NK-92 treated with Interleukin-12 subunit alpha and Interleukin-12 subunit beta, amount 100 ng/mL, for 24 hours (cell line): ENCODE data around the gene SLC4A4.

Source experiments
- DNase-seq: peaks from one replicate; lab custom pipeline; 2025; lab: John Stamatoyannopoulos, UW

Gene SLC4A4

GRCh38 chr4:71602289-71602900, 263.6 kb downstream of the SLC4A4 start:
- DNase-seq: no peak

DNA sequence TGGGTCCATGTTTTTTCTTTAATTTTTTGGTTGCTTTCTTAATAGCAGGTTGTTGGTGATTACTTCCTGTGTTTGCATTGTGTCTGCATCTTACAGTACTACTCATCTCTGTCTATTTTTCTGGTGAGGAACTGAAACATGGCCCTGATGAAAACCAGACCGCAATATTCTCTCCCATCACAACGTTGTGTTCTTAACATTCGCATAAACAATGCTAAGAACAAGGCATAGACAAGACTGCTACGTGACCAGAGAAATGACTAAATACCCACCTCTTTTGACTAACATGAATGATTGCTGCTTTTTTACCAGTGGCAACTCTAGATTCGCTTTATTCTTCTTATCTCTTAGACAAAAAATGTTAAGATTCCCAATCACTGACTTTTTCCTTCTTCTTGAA, 266.0 kb downstream of the SLC4A4 start:
- DNase-seq: no peak

- DNase-seq: no peak
These were observed 268.3 kb downstream of the SLC4A4 start for GRCh38 chr4:71607109-71607508.

DNA sequence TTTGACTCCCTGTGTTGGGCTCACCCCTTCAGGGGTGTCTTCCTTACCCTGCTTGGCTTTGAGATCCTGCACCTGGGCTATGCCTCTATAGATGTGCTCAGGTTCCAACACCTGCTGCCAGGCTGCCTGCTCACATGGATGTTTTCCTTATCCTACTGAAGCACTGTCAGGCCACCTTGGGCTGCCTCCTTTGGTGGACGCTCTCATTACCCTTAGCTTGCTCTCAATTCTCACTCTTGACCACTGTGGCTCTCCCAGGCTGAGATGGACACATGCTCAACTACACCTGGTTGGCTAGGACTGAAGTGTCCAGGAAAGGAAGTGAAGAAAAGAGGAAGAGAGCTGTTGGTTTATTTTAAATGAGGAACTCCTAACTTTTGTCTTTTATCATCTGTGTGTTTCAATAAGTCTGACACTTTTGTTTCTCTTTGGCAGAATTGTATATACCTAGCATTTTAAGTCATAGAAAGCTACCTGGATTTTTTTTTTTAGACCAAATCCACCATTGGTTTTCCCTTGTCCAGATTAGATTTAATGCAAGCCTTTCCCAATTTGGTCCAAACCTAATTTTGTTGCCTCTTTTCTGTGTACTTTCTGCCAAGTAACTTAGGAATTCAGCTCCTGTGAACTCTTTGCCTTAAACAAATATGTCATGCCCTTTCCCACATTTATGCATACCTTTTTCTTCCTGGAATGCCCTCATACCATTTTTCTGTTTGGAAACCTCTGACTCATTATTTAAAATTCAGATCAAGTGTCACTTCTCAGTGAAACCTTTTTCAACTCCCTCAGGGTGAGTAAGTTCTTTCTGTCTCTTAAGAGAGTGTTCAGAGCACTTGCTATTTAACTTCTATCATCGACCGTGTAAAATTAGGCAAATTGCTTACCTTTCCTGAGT, 269.2 kb downstream of the SLC4A4 start:
- DNase-seq: no peak

DNA sequence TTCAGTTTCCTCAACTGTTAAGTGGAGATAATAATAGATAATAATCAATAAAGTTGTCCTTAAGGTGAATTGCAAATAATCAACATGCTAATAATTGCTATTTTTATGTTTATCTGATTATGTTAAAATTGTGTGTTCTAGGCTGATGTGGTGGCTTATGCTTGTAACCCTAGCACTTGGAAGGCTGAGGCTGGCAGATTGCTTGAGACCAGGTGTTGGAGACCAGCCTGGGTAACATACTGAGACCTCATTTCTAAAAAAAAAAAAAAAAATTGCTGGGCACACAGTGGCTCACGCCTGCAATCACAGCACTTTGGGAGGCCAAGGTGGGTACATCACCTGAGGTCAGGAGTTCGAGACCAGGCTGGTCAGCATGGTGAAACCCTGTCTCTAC, 269.9 kb downstream of the SLC4A4 start:
- DNase-seq: no peak

- no peak for DNase-seq
These were observed 270.3 kb downstream of the SLC4A4 start for GRCh38 chr4:71609167-71609566.

DNA sequence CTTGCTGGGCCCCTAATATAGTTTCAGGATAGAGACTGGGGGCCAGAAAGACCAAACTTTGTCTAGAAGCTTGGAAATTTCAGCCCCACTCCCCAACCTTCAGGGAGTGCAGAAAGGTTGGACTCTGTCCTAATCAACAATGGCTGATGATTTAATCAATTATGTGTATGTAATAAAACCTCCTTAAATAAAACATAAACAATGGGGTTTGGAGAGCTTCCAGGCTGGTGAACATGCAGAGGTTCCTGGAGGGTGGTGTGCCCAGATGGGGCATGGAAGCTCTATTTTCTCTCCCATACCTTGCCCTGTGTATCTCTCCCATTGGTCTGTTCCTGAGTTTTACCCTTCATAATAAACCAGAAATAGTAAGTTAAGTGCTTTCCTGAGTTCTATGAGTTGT, 270.8 kb downstream of the SLC4A4 start:
- DNase-seq: no peak

GRCh38 chr4:71614621-71615020, 275.8 kb downstream of the SLC4A4 start:
- DNase-seq: no peak

GRCh38 chr4:71616168-71616811, 277.5 kb downstream of the SLC4A4 start:
- no peak for DNase-seq
